GM12892 (cell line): ENCODE results near the gene COQ10B.
"Not testable (repeated sequence)": the region's sequence is repeated elsewhere in the genome, so short reads cannot be mapped to it uniquely, and the experiment has no call there.

Experiments used
- DNase-seq: peaks from one replicate; pipeline ENCODE4 v3.0.0; 2011; ENCODE audit not compliant: insufficient read length
- FAIRE-seq: peaks from 2 replicates; lab custom pipeline; 2011; peaks lifted over from hg19 to GRCh38; lab: Jason Lieb, UNC
- POLR2A ChIP-seq: IDR thresholded peaks from 2 replicates; pipeline ENCODE4 v1.6.1; 2011; ENCODE audit warnings: low read depth, low read length, control low read depth
- POLR2AphosphoS5 ChIP-seq: IDR thresholded peaks from 2 replicates; pipeline ENCODE4 v1.6.1; 2011; ENCODE audit warnings: low read depth, low read length, control low read depth
- TAF1 ChIP-seq: IDR thresholded peaks from 2 replicates; pipeline ENCODE4 v1.6.1; 2011; ENCODE audit warnings: low read depth, mild to moderate bottlenecking, control low read depth, low read length, borderline replicate concordance

COQ10B gene

DNA sequence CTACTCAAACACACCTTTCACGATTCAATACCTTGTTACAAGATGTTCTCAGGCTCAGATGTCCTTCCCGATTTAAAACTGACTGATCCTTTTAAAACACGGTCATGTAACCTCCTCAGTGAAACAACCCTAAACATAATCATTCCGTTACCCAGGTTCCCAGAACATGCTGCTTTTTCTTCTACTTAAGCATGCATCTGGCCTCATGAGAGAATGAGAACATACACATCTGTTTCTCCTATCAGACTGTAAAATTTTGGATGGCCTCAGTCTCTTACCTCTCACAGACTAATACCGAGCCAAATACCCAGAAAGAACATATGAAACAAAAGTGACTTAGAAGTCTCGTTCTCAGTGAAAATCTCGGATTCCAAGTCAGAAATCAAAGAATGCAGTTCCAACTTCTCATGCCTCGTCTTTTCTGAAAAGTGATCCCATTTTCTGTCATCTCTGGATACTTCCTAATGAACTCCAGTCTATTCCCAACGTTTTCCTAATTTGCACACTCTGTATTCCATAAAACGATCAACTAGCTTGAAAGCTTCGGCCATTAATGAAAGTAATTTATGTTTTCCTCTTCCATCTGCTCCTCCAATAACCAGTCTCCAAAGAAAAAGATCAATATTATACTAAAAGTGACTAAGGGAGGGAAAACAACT lies 19.4 kb upstream of the COQ10B start:
- DNase-seq: no peak
- FAIRE-seq: peak; percentile 42
- TF ChIP-seq TAF1: no peak
- TF ChIP-seq POLR2A: no peak
- no peak for TF ChIP-seq POLR2AphosphoS5

DNA sequence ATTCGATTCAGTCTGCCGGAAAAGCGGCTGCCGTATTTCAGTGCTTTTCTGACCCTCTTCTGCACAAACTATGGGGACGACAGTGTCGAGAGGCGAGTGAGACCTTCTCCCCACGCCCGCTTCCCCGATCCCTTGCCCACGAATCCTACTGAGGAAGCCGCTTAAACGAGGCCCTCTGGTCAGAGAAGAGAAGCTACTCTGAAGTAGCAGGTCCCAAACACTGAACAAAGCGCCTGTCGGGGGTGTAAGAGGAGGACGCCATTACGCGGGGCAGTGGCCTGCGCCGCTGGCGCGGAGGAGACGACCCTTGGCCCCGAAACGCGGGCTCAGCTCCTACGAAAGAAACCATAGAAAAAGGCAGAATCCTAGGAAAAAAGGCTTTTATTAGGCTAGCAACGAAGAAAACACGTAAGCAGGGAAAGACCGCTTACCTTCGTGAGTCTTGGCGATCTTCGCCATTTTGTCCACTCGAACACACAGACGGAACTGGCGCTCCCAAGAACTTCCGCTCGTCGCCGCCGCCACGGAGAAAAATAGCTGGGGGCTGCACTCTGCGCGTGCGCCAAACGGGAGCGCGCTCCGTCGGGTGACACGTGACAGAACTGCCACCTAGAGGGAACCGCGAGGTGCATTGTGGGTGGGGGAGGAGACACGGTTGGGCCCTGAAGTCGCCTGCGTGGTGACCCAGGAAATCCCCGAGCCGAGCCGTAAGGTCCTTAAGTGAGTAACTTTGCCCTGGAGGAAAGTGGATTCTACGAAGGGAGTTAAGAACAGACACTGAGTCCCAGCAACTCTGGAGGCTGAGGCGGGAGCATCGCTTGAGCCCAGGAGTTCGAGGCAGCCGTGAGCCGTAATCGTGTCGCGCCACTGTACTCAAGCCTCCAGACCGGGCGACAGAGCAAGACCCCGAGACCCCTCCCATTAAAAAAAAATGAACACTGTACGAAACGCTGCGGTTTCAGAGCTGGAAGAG lies 18.5 kb upstream of the COQ10B start, which contains the start of gene SF3B1:
SF3B1 (minus strand) TSS at position 488 of the 973 bp plus-strand sequence; CDS start at position 459, 29 bp downstream.
- DNase-seq (peak; percentile 87), FAIRE-seq (peak; percentile 98)
- peak; percentile 96 for TF ChIP-seq POLR2AphosphoS5
- peak; percentile 97 for TF ChIP-seq POLR2A
- peak; percentile 94 for TF ChIP-seq TAF1

GRCh38 chr2:197435598-197436420 lies 17.5 kb upstream of the COQ10B start:
- DNase-seq (no peak), FAIRE-seq (peak; percentile 63)
- TF ChIP-seq POLR2A: no peak
- TF ChIP-seq POLR2AphosphoS5: no peak; the same call in 1 of the 2 replicates
- no peak for TF ChIP-seq TAF1

GRCh38 chr2:197437380-197437779 lies 16.0 kb upstream of the COQ10B start:
- no peak for FAIRE-seq
- DNase-seq: no peak
- TF ChIP-seq POLR2AphosphoS5 (no peak), TAF1 (no peak), POLR2A (no peak)

DNA sequence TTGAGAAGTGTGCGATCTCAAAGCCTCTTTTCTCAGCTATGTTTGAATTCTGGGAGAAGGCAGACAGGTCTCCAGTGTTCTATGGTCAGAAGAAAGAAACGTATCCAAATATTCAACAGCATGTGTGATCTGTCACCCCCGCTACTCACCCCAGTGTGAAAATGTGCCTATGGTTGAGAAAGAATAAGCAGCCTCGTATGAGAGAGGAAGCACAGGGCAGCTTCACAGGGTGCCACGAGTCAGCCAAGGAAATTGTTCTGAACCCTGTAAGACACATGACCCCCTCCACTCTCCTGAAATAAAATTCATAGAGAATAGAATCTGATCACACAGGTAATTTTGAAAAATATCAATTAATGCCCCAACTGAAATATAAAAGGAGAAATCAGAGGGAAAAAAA lies 10.5 kb upstream of the COQ10B start:
- FAIRE-seq: no peak
- no peak for TF ChIP-seq POLR2AphosphoS5
- TF ChIP-seq POLR2A: no peak
- TF ChIP-seq TAF1: no peak
- DNase-seq: no peak

DNA sequence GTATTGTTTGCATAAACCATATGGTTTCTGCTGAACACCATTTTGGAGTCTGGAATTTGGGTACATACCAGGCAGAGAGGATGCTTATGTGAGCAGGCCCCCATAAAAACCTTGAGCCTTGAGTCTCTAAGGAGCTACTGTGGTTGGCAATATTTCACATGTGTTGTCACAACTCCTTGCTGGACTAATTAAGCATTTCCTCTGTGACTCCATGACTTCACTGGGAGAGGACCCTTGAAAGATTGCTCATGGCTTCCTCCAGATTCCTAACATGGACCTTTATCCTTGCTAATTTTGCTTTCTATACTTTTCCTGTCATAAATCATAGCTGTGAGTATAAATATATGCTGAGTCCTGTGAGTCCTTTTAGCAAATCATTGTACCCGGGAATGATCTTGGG lies 7.6 kb upstream of the COQ10B start:
- TF ChIP-seq POLR2AphosphoS5: no peak
- TF ChIP-seq POLR2A: no peak
- no peak for TF ChIP-seq TAF1
- DNase-seq: no peak
- FAIRE-seq: no peak

DNA sequence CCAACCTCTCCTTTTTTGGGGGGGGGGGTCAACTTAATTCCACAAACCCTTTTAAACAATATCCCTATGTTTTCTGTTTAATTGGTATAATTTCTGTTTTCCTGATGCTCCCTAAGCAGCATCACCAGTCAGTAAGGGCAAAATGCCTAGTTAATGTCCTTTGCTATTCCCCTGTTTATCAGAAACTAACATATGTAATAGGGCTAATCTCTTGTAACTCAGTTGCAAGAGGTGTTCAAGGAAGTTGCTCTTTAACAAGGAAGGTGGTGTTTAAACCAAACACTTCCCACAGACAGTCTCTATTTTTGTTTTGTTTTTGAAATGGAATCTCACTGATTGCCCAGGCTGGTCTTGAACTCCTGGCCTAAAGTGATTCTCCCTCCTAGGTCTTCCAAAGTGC lies 6.5 kb upstream of the COQ10B start:
- TF ChIP-seq POLR2A (no peak), TAF1 (no peak), POLR2AphosphoS5 (no peak)
- DNase-seq (no peak), FAIRE-seq (no peak)

DNA sequence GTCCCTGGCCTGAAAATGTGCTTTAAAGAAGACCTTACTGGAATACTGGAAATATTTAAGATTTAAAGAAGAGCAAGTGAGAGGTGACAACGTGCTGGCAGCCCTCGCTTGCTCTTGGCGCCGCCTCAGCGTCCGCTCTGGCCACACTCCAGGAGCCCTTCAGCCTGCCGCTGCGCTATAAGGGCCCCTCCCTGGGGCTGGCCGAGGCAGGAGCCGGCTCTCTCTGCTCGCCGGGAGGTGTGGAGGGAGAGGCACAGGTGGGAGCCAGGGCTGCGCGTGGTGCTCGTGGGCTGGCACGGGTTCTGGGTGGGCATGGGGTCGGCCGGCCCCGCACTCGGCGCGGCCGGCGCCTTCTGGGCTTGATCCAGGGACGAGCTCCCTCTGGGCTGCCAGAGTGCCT lies 2.9 kb upstream of the COQ10B start:
- TF ChIP-seq POLR2A (no peak), TAF1 (no peak), POLR2AphosphoS5 (no peak)
- DNase-seq (no peak), FAIRE-seq (no peak)

- not testable (repeated sequence) for DNase-seq, FAIRE-seq
Measured at GRCh38 chr2:197450935-197451358, 2.4 kb upstream of the COQ10B start.

- FAIRE-seq (no peak), DNase-seq (no peak)
- TF ChIP-seq POLR2AphosphoS5 (no peak), TAF1 (no peak; the same call in 1 of the 2 replicates), POLR2A (no peak)
Measured at GRCh38 chr2:197452754-197453122, 614 bp upstream of the COQ10B start.

- FAIRE-seq (no peak), DNase-seq (peak; percentile 37)
- no peak; the same call in 1 of the 2 replicates for TF ChIP-seq POLR2A
- TF ChIP-seq TAF1: peak; percentile 40; the same call in 1 of the 2 replicates
Measured at GRCh38 chr2:197453914-197454398, 604 bp downstream of the COQ10B start.
